Body of pancreas (tissue), 4 donors: ENCODE results near the gene BACH2.

Experiments used
- POLR2A ChIP-seq, 3 donors: fragments of 450-650 bp; IDR thresholded peaks; one replicate each; pipeline ENCODE4 v1.6.1; 2016; ENCODE audit warnings: antibody characterized with exemption in 3 of 3, mild to moderate bottlenecking in 2 of 3
- TF ChIP-seq, protein P1 (sequence below), 7 experiments: fragments of 450-650 bp in 4 of 7; fragments of 200-600 bp in 3 of 7; sonication (generic) in 3 of 7; IDR thresholded peaks; one replicate each; pipeline ENCODE4 v1.5.1; 2016 to 2019; ENCODE audit warnings: antibody characterized with exemption in 7 of 7

DNA sequence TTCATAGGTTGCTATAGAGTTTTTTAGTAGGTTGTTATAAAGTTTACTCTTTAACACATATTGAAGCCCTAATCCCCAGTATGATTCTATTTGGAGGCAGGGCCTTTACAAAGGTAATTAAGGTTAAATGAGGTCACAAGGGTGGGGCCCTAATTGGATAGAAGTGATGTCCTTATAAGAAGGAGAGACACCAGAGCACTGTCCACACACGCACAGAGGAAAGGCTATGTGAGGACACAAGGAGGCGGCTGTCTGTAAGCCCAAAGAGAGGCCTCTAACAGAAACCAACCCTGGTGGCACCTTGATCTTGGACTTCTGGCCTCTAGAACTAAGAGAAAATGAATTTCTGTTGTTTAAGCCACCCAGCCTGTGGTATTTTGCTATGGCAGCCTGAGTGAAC is 303.8 kb downstream of the BACH2 start:
- TF ChIP-seq, protein P1, sequence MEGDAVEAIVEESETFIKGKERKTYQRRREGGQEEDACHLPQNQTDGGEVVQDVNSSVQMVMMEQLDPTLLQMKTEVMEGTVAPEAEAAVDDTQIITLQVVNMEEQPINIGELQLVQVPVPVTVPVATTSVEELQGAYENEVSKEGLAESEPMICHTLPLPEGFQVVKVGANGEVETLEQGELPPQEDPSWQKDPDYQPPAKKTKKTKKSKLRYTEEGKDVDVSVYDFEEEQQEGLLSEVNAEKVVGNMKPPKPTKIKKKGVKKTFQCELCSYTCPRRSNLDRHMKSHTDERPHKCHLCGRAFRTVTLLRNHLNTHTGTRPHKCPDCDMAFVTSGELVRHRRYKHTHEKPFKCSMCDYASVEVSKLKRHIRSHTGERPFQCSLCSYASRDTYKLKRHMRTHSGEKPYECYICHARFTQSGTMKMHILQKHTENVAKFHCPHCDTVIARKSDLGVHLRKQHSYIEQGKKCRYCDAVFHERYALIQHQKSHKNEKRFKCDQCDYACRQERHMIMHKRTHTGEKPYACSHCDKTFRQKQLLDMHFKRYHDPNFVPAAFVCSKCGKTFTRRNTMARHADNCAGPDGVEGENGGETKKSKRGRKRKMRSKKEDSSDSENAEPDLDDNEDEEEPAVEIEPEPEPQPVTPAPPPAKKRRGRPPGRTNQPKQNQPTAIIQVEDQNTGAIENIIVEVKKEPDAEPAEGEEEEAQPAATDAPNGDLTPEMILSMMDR (IDR thresholded peaks at IDR 0.05): no peak
- TF ChIP-seq POLR2A (IDR thresholded peaks at IDR 0.05): no peak
